ENCODE data around the gene HNRNPLL.
"Not testable (repeated sequence)": the region's sequence is repeated elsewhere in the genome, so short reads cannot be mapped to it uniquely, and the experiment has no call there.

HNRNPLL gene

DNA sequence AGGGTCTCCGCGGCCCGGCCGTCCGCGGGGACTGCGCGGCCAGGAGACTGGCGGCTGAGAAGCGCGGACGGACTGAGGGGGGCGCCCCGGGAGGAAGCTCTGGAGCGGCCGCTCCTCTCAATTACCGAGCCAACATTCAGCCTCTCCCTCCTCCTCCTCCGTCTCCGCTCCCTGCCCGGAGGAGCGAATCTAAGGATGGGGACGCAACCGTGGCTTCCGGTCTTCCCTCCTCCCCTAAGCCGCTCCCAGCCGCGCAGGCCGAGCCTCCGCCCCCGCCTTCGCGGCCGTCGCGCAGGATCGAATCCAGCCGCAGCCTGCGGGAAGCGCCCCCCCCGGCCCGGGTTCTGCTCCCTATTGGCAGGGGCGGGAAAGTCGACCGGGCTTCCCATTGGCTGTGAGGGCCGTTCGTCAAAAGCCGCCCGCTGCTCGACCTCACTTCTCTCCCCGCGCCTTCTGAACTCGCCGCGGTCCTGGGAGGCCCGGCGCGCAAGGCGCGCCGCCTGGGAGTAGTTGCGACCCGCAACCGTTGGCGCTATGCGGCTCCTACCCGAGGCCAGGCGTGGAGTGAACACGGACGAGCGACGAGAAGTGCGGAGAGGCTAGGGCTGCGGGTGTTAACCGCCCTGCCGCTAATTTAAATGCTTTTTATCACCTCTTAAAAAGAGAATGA lies at the start of gene HNRNPLL:
Gene HNRNPLL (minus strand): TSS at position 197 of the 670 bp plus-strand sequence. CDS start 302 bp downstream, outside the sequence.
- DNase-seq (ENCODE audit: low read depth in 2 of 2), result peak; percentile 86 to 89

DNA sequence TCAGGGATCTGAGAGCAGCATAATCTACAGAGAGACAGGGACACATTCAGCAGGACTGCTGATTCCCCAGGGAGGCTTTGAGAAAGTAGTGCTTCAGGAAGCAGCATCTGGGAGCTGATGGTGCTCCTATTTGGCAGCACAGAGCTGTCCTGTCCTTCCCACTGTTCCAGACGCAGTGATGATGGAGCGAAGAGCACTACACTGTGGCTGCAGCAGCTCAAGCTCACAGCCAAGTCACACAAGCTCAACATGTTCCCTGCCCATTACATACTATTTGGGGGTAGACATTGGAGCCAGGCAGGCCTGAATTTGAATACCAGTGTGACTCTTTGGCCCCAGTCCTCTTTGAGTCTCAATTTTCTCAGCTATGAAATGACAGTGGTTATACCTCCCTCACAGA lies 48.0 kb upstream of the HNRNPLL start:
- DNase-seq (ENCODE audit: low read depth in 2 of 2), result no peak

DNA sequence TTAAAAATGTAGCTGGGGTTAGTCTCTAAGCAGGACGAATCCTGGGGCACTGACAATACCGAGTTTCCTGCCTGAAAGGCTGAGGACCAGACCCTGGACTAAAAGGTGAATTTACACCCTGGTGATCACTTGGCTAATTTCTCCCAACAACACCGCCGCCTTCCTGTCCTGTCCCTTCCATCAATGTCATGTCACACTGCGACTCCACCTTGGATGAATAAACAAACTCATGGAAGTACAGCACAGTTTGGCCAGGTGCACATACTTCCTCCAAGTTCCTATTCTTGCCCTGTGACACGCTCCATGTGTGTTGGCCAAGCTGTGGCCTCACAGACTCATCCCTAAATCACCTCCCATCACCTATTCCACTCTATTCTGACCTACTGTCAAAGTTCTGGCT lies 47.3 kb upstream of the HNRNPLL start:
- DNase-seq (ENCODE audit: low read depth in 2 of 2), result no peak

GRCh38 chr2:38649176-38649728 lies 46.5 kb upstream of the HNRNPLL start:
- no peak for DNase-seq (ENCODE audit: low read depth in 2 of 2)

GRCh38 chr2:38648107-38648761 lies 45.5 kb upstream of the HNRNPLL start:
- no peak for DNase-seq (ENCODE audit: low read depth in 2 of 2)

DNA sequence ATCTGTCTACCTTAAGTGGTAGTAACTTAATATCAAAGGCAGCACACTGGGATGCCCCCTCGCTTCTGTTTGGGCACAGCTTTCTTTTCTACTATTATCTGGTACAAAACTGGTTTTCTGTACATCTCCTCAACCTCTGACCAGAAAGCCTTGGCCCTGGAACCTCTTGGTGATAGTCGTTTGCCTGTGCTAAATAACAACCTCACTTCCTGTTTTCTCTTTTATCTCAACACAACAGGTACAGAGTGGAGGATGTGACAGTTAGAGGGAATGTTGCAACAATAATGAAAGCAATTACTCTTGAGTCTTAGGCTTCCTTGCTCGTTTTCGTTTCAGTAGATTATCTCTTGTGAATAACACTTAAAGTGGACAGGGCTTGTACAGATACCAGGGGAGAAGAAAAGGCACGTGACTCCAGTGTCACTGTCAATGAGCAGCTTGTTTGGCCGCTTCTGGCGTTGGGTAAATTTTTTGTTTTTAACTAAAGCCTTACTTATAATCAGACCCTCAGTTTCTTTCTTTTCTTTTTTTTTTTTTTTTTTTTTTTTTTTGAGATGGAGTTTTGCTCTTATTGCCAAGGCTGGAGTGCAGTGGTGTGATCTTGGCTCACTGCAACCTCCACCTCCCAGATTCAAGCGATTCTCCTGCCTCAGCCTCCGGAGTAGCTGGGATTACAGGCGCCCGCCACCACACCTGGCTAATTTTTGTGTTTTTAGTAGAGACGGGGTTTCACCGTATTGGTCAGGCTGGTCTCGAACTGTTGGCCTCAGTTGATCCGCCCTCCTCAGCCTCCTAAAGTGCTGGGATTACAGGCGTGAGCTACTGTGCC lies 41.2 kb upstream of the HNRNPLL start:
- not testable (repeated sequence) for DNase-seq (ENCODE audit: low read depth in 2 of 2)

GRCh38 chr2:38643021-38643671 lies 40.4 kb upstream of the HNRNPLL start:
- no peak for DNase-seq (ENCODE audit: low read depth in 2 of 2)

DNA sequence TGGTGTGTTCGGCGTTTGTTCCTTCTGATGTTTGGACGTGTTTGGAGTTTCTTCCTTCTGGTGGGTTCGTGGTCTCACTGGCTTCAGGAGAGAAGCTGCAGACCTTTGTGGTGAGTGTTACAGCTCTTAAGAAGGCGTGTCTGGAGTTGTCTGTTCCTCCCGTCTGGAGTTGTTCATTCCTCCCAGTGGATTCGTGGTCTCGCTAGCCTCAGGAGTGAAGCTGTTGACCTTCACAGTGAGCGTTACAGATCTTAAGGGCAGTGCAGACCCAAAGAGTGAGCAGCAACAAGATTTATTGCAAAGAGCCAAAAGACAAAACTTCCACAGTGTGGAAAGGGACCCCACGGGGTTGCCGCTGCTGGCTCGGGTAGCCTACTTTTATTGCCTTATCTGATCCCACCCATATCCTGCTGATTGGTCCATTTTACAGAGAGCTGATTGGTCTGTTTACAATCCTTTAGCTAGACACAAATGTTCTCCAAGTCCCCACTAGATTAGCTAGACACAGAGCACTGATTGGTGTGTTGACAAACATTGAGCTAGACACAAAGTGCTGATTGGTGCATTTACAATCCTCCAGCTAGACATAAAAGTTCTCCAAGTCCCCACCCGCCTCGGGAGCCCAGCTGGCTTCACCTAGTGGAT lies 39.8 kb upstream of the HNRNPLL start:
- DNase-seq (ENCODE audit: low read depth in 2 of 2), result not testable (repeated sequence)

GRCh38 chr2:38636069-38636468 lies 33.3 kb upstream of the HNRNPLL start:
- DNase-seq (ENCODE audit: low read depth in 2 of 2), result no peak

DNA sequence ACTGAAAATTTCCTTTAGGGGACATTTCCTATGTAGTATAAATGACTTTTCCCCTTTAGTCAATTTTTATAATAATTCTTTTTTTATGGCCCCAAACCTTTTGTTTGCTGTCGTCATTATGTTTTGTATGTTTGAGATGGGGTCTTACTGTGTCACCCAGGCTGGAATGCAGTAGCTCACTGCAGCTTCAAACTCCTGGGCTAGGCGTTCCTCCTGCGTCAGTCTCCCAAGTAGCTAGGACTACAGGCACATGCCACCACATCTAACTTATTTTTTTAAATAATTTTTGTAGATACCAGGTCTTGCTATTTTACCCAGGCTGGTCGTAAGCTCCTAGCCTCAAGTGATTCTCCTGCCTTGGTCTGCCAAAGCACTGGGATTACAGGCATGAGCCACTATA lies 32.4 kb upstream of the HNRNPLL start:
- no peak for DNase-seq (ENCODE audit: low read depth in 2 of 2)

GRCh38 chr2:38634684-38635083 lies 32.0 kb upstream of the HNRNPLL start:
- no peak for DNase-seq (ENCODE audit: low read depth in 2 of 2)

- DNase-seq (ENCODE audit: low read depth in 2 of 2), result no peak
These were observed 31.2 kb upstream of the HNRNPLL start for GRCh38 chr2:38633895-38634294.

- no peak for DNase-seq (ENCODE audit: low read depth in 2 of 2)
These were observed 30.3 kb upstream of the HNRNPLL start for GRCh38 chr2:38632980-38633379.

- no peak for DNase-seq (ENCODE audit: low read depth in 2 of 2)
These were observed 29.2 kb upstream of the HNRNPLL start for GRCh38 chr2:38631976-38632375.

DNA sequence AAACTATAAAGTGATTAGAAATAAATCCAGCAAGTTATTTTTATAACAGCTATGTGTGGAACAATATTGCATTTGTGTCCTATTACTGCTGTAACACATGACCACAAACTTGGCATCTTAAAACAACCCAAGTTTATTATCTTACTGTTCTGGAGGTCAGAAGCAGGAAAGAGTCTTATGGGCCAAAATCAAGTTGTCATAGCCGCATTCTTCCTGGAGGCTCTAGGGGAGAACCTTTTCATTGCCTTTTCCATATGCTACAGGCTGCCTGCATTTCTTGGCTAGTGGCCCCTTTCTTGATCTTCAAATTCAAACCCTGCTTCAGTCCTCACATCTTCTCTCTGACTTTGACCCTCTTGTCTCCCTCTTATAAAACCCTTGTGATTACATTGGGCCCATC lies 27.0 kb upstream of the HNRNPLL start:
- DNase-seq (ENCODE audit: low read depth in 2 of 2), result no peak

DNA sequence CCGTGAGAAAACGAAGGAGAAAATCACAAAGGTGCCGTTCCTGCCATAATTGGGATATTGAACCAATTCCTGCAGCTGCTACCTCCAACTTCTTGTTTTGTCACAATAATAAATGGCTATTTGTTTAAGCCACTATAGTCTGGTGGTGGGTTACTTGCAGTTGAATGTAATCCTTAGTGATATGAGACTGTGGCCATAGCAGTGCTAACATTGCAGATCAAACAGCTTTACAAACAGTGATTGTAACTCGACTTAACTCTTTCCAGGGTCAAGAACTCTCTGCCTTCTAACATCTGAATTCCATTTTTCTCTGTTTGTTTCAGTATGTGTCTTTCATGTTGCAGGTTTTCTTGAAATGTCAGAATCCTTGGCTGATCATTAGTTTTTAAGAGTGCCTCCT lies 24.7 kb upstream of the HNRNPLL start:
- no peak for DNase-seq (ENCODE audit: low read depth in 2 of 2)

GRCh38 chr2:38626326-38627035 lies 23.8 kb upstream of the HNRNPLL start:
- no peak for DNase-seq (ENCODE audit: low read depth in 2 of 2)

- DNase-seq (ENCODE audit: low read depth in 2 of 2), result no peak
These were observed 19.5 kb upstream of the HNRNPLL start for GRCh38 chr2:38622210-38622609.

DNA sequence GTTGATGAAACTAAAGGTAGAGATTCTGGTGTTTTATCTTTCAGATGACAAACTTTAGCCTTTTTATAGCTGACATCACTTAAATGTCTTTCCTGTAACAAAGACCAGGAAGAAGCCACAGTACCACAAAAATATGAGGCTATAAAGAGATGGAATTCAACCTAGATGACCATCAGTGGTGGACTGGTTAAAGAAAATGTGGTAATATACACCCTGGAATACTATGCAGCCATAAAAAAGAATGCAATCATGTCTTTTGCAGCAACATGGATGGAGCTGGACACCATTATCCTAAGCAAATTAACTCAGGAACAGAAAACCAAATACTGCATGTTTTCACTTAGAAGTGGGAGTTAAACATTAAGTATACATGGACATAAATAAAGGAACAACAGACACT lies 18.3 kb upstream of the HNRNPLL start:
- no peak for DNase-seq (ENCODE audit: low read depth in 2 of 2)

DNA sequence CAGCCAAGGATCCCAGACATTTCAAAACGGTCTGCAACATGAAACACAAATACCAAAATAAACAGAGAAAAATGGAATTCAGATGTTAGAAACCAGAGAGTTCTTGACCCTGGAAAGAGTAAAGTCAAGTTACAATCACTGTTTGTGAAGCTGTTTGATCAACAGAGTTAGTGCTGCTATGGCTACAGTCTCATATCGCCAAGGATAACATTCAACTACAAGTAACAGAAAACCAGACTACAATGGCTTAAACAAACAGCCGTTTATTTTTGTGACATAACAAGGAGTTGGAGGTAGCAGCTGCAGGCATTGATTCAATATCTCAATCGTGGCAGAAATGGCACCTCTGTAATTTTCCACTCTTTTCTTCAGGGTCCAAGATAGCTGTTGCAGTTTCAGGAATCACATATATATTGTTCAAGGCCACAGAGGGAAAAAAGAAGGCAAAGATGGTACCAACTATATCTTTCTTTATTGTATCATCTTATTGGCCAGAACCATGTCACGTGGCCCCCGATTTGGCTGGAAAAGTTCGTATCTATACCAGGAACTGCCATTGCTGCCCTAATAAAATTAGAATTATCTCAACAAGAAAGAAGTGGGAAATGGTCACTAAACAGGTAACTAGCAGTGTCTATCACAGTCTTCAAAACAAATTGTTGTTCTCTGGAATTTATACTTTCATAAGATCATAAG lies 17.7 kb upstream of the HNRNPLL start:
- no peak for DNase-seq (ENCODE audit: low read depth in 2 of 2)
